ENCODE results near the gene CACNA1B. TPM values are rescaled to one million over a fixed set of nuclear protein-coding genes. Genes with fewer than 3 reads are reported as not detected.

The CACNA1B gene
- total RNA-seq, 1 experiment from 2014 or later = 7.8 TPM

GRCh38 chr9:137876781-137877386, 698 bp upstream of the CACNA1B start:
- Histone ChIP-seq H3K4ac (ENCODE audit: low read depth, low read length) (no peak overlapping the region), H3K79me1 (ENCODE audit: insufficient read depth, low read depth, low read length, poor library complexity, severe bottlenecking) (no peaks in the 10 kb centered on the region), H3K9me3 (ENCODE audit: control insufficient read depth, low read depth, low read length) (no peaks in the 10 kb centered on the region), H2BK12ac (ENCODE audit: insufficient read length, low read depth, low read length) (no peak overlapping the region), H4K8ac (replicated peaks; ENCODE audit: insufficient read length, low read depth, low read length) (no peak overlapping the region), H3K4me1 (ENCODE audit: insufficient read depth, low read length) (no peaks in the 10 kb centered on the region), H3K18ac (ENCODE audit: insufficient read length, low read depth, low read length) (no peak overlapping the region), H2BK15ac (ENCODE audit: low read depth, low read length) (no peak overlapping the region), H4K5ac (ENCODE audit: insufficient read length, low read depth, low read length) (no peak overlapping the region), H3T11ph (ENCODE audit: low read length) (no peak overlapping the region), H4K20me1 (ENCODE audit: control insufficient read depth, insufficient read depth, insufficient read length) (no peaks in the 10 kb centered on the region), H3K27ac (ENCODE audit: insufficient read length, low read depth, low read length) (no peak overlapping the region), H3K9ac (ENCODE audit: extremely low read depth, insufficient read length, low read length) (no peak overlapping the region), H2BK20ac (ENCODE audit: low read depth, low read length, poor library complexity, severe bottlenecking) (no peak overlapping the region), H3K14ac (ENCODE audit: insufficient read depth, low read length) (no peak overlapping the region), H3K27me3 (ENCODE audit: insufficient read depth, low read length) (no peaks in the 10 kb centered on the region; the same call in 1 of the 2 replicates), H3K79me2 (ENCODE audit: insufficient read depth, low read length) (no peaks in the 10 kb centered on the region), H3K4me2 (ENCODE audit: insufficient read depth, insufficient read length, low read length) (no peak overlapping the region), H2BK5ac (ENCODE audit: insufficient read length, low read length) (no peak overlapping the region), H2AFZ (ENCODE audit: low read length) (no peak overlapping the region), H2AK5ac (ENCODE audit: insufficient read length, low read length) (no peak overlapping the region), H3K56ac (ENCODE audit: insufficient read length, low read depth, low read length) (no peak overlapping the region), H3K23ac (ENCODE audit: insufficient read length, low read depth, low read length) (no peak overlapping the region), H4K91ac (ENCODE audit: insufficient read length, low read depth, low read length) (no peak overlapping the region), H2BK120ac (ENCODE audit: low read depth, low read length, poor library complexity, severe bottlenecking) (no peak overlapping the region), H3K23me2 (ENCODE audit: insufficient read length, low read depth, low read length, poor library complexity, severe bottlenecking) (no peaks in the 10 kb centered on the region)
- Mint-ChIP-seq H3K9me3 (peaks cover 0 to 3% of the 10 kb centered on the region in 2 experiments; a peak in 2 of 5 replicates), H3K4me3 (peak overlapping the region in 1 of 2 experiments; percentile 67; a peak in 2 of 5 replicates), H3K27ac (no peak overlapping the region), H3K36me3 (ENCODE audit: insufficient read depth in 1 of 3, low read depth in 3 of 3) (peaks cover 3 to 20% (median 11%) of the 10 kb centered on the region in 3 experiments), H3K27me3 (ENCODE audit: low read depth) (peaks cover 47% of the 10 kb centered on the region), H3K4me1 (no peaks in the 10 kb centered on the region)
- WGBS (ENCODE audit: extremely low coverage, insufficient read length, low lambda C conversion rate) = no CpG with 5 or more reads among the region's 47 CpGs
- peak; percentile 58 for DNase-seq
- TF ChIP-seq CTCF (conservative IDR thresholded peaks at IDR 0.05) = no peak
